GM18520 (cell line): ENCODE results near the gene OPHN1.
"Not testable (repeated sequence)": the region's sequence is repeated elsewhere in the genome, so short reads cannot be mapped to it uniquely, and the experiment has no call there.

Experiments
- ATAC-seq: cut with Tn5 transposase; IDR thresholded peaks from one replicate; pipeline ENCODE4 v1.9.1; 2021; ENCODE audit not compliant: unreplicated experiment

OPHN1 gene

DNA sequence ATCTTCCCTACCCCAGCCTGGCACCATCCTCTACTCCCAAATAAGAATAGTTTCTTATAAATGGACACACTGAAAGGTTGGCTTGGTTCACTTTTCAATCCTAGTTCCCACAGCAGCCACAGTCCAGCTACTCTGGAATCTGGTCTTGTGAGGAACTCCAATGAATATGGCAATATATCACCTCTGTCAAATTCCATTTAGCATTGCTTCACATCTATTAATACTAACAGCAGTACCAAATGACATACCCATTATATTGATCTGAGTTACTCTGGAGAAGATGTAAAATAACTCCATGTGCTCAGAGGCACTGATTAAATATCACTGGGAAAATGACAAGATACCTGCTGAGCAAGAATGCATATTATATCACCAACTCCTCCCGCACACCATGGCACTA lies 8.6 kb downstream of the OPHN1 start:
- no peak for ATAC-seq

DNA sequence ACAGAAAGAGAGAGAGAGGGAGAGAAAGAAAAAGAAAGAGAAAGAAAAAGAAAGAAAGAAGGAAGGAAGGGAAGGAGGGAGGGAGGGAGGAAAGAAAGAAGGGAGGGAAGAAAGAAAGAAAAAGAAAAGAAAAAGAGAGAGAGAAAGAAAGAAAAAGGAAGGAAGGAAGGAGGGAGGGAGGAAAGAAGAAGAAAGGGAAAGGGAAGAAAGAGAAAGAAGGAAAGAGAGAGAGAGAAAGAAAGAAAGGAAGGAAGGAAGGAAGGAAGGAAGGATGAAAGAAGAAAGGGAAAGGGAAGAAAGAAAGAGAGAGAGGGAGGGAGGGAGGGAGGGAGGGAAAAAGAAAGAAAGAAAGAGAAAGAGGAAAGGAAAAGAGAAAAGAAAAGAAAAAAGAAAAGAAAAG lies 10.8 kb downstream of the OPHN1 start:
- ATAC-seq = no peak

DNA sequence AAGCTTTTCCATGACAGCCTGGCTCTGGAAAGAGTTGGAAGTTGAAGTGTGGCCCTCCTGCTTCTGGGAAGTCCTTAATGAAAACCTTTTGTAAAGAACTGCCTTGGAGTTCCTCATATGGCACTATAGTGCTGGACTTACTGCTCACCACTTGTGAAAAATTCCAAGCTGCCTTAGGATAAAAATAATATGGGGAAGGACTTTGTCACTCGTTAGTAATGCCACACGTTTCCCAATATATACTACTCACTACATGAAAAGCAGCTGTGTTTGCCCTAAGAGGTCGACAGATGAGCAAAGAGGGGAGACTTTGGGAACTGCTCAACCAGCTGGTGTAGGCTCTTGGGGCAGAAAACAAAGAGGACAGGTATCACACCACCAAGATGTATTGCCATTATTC lies 11.7 kb downstream of the OPHN1 start:
- no peak for ATAC-seq

DNA sequence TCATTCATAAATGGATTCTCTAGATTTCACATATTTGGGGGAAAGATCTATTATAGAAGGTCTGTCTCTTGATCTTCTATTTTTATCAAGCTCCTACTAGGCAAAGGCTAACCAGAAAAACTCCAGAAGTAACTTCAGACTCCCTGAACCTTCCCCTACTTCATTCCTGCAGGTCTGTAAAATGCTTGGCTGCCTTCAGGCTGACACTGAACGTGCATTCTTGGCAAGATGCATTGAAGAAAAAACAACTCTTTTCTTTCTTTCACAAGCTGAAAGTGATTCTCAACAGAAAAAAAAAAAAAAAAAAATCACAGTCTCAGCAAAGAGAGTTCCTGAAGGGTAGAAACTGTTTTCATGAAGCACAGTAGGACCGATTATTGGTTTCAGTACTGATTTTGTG lies 12.7 kb downstream of the OPHN1 start:
- ATAC-seq = no peak

DNA sequence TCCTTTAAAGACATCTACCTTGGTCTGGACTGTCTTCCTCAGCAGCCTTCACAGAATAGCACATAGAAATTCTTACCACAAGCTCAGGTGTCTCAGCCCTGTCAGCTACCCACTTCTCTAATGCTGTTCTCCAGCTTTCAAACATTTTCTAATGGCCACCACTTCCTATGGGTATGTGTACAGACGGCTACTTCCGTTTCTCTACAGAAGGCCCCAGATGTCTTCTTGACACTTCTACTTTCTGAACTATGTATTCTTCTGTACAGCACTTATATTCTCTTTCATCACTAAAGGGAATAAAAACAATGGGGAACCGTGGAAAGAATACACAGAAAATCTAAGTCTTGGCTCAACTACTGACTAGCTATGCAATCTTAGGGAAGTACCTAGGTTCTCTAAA lies 13.3 kb downstream of the OPHN1 start:
- ATAC-seq = no peak

DNA sequence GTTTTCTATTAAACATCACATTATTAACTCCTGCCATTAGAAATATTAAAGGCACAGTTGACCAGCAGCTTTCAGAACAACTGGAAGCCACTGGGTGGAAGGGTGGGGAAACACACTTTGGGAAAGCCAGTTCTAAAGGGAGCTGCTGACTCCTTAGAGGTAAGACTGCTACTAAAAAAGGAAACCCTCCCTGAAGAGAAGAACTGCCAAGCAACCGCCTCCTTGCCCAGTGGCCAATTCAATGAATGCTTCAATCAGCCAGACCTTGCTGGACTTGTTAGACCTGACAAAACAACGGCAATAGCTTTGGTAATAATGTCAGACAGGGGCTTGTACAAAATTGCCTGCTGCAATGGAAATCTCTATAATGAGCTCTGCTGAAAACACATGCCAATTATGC lies 15.6 kb downstream of the OPHN1 start:
- no peak for ATAC-seq

DNA sequence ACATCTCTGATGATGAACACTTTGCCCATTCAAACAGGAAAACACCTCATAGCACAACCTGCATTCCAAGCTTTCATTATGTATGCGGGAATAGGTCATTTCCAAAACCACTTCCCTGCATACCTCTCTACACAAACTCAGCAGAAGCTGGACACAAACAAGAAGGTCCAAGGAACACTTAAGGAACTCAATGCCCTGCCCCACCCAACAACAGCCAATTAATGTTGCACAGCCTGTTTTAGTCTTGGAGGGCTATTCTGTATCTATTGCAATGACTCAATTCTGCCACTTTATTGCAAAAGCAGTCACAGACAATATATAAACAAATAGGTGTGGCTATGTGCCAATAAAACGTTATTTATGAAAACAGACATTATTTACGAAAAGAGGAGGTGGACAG lies 16.7 kb downstream of the OPHN1 start:
- no peak for ATAC-seq

DNA sequence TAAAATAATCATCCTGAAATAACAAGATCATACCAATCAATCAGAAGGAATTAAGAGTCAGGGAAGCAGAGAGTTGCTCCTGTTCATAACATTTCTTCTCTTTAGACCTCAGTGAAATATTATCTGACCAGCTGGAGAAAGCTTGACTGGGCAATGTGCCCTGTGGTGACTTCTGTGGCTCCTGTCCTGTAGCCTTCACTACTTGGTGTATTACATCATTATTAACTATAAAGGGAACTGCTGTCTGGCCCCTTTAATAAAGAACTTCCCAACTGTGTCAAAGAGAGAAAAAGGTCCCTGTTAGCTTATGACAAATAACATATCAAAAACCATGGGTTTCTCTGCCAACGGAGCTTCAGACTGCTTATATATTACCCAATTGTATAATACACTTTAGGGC lies 18.0 kb downstream of the OPHN1 start:
- ATAC-seq = no peak

DNA sequence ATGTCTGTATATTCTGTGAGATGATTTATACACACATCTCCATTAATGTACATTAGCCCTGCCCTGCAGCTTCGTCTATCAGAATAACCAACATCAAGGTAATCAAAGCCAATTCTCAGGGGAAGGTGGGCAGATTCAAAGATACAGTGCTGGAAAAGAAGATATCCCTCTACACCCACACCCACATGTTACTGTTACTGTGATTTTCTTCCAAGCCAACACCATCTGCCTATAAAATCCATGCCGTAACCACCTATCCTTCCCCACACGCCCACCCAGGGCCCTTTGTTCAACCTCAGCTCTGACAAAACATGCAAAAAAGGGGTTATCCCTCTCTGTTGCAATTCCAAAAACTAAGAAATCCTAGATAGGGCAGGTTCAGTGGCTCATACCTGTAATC lies 20.0 kb downstream of the OPHN1 start:
- ATAC-seq = no peak

DNA sequence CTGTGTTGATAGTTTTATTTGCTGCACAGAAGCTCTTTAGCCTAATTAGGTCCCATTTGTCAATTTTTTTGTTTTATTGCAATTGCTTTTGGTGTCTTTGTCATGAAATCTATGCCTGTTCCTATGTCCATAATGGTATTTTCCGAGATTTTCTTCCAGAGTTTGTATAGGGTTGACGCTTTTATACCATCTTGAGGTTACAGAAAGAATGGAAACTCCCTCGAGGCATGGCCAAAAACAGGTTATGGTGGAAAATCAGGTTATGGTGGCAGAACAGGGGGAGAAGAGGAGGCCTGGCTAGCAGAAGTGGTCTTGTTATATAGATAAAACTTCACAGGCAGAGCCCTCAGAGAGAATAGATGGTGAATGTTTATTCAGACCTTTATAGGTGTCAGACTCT lies 21.6 kb downstream of the OPHN1 start:
- no peak for ATAC-seq

DNA sequence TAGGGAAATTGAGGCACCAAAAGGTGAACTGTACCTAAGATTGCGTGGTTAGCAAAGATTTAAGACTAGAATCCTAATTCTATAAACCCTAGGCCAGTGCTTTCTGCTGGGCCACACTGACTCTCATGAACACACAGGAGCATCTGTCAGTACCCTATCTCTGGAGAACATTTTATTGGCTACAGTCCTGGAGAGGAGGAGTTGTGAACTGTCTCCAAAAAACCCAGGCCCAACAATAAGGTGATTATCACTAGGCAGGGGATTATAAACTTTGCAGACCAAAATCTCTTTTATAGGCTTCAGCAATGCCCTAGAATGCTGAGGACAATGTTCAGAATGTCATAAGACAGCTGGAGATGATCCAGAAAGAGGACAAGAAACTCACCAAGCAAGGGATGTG lies 24.1 kb downstream of the OPHN1 start:
- no peak for ATAC-seq

DNA sequence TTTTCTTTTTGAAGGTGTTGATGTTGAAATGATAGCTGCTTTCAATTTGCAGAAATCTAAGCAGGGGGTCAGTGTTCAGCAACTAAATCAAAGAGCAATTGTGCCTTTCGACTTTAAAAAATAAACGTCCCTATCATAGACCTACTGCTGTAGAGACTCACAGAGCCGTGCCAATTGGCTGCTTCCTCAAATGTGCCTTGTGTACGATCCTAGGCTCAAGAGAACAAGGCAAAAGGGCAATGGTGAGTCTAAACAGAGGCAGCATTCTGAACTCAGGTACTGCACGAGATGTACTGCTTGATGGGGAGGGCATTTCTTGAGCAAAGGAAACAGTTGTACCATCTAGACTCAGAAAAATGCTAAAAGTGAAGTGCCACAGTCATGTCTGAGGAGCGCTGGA lies 29.8 kb downstream of the OPHN1 start:
- no peak for ATAC-seq

DNA sequence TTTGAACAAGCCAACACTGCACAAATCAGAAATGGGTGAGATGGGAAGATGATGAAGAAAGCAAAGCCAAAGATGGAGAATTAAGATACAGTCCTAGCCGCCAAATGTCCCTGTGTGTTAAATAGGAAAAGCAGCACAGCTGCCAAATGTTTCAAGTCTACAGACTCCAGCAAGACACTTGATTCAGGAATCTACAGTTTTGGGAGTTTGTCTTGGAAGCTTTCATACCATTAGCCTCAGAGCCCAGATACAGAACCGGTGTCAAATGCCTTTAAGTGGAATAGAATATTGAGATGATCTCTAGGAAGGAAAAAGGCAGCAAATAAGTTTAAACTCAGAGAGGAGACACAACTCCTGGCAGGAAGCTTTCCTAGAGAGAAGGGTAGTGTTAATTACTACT lies 30.3 kb downstream of the OPHN1 start:
- no peak for ATAC-seq

DNA sequence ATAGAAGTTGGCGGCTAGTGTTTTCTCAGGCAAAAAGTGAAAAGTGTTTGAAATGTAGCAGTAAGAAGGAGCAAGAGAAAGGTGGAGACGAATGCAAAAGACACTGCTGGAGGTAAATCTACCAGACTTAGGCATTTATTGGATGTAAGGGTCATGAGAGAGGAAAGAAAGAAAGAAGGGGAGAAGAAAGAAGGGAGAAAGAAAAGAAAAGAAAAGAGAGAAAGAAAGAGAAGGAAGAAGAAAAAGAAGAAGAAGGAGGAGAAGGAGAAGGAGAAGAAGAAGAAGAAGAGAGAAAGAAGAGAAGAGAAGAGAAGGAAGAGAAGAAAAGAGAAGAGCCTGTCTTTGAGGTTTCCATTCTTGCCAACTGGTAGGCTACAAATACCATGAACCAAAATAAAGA lies 31.2 kb downstream of the OPHN1 start:
- ATAC-seq = no peak

DNA sequence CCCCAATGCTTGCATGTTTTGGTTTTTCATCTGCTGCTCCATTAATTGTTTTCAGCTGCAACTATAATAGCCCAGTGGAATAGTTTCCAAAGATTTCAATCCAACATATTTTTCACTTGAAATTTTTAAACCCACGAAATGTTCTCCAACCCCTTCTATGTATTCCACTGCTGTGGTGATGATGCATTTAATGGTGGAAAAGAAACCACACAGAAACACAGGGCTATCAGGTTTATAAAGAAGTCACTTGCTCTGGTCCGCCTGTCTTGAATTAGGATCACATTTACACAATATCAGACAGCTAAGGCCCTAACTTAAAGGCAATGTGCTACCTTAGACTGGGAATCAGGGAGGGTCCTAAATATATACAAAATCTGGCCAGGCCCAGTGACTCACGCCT lies 35.0 kb downstream of the OPHN1 start:
- no peak for ATAC-seq

DNA sequence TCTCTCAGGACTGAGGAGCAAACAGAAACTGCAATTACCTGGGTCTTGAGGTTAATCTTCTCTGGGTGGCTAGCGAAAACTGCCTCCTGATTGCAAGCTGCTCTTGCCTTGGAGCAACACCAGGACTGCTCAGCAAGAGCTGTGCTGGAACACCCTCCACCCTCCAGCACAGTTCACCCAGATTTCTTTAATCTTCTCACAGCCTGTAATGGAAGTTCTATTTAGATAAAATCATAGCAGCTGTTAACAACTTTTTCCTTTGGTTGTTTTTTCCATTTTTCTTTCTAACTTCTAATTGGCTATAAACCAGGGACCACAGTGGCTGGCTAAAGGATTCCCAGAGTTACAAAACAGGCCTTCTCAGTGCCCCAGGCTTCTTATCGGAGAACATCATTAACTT lies 36.3 kb downstream of the OPHN1 start:
- no peak for ATAC-seq

DNA sequence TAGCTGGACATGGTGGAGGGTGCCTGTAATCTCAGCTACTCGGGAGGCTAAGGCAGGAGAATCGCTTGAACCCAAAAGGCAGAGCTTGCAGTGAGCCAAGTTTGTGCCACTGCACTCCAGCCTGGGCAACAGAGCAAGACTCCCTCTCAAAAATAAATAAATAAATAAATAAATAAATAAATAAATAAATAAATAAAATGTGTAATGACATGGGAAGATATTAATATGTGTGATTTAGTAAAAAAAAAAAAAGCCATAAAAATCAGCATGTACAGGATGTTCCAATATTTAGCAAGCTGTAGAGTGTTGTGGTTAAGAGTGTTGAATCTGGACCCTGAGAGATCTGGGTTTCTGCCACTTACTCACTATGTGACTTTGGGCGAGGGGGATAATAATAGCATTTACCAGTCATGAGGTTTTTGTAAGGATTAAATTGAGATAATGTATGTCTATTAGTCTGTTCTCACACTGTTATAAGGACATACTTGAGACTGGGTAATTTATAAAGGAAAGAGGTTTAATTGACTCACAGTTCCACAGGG lies 43.8 kb downstream of the OPHN1 start:
- ATAC-seq = not testable (repeated sequence)

DNA sequence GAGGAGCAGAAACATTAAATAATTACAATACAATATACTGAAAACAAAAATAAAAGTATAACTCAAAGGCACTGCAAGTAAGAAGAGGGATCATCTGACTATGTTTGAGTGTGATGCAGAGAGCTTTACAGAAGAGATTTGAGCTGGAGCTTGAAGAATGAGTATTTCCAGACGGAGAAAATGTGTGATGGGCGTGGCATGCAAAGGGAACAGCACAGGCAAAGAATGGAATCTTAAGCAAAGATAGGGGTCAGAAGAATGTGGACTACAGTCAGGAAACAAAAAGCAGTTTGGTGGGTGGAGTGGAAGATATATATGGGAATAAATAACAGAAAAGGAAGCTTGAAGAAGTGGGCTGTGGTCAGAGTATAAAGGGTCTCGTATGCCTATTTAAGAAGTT lies 45.5 kb downstream of the OPHN1 start:
- no peak for ATAC-seq

DNA sequence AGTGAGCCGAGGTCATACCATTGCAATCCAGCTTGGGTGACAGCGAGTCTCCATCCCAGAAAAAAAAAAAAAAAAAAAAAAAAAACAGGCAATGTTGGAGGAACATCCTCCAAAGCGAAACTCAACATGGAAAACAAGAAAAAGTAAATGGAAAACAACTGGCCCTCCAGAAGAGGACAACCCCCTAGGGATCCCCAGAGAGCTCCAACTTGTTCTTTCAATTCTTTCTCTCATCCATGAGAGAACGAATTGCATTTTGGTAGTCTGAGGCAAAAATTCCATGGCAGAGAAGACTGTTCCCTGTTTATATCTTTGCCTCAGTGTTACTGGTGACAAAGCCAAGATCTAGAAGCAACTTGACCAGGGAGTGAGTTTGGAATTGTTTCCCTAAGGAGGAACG lies 49.8 kb downstream of the OPHN1 start:
- no peak for ATAC-seq

DNA sequence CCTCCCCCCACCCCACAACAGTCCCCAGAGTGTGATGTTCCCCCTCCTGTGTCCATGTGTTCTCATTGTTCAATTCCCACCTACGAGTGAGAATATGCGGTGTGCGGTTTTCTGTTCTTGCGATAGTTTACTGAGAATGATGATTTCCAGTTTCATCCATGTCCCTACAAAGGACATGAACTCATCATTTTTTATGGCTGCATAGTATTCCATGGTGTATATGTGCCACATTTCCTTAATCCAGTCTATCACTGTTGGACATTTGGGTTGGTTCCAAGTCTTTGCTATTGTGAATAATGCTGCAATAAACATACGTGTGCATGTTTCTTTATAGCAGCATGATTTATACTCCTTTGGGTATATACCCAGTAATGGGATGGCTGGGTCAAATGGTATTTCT lies 55.7 kb downstream of the OPHN1 start:
- ATAC-seq = not testable (repeated sequence)

DNA sequence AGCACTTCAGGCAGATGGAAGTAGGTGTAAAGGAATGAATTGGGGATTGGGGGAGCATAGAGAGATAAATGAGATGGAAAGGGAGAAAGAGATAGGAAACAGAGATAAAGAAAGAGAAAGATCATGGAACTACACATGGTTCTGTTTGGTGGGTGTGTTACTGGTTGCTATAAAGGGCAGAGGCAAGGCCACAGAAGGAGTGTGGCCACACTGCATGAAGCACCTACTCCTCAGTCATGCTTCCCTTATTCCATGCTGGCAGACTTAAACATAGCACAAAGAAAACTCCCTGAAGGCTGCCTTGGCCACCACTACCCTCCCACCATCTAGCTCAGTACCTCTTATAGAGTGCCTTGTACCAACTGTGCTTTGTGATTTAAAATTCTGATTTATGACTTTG lies 56.9 kb downstream of the OPHN1 start:
- no peak for ATAC-seq

DNA sequence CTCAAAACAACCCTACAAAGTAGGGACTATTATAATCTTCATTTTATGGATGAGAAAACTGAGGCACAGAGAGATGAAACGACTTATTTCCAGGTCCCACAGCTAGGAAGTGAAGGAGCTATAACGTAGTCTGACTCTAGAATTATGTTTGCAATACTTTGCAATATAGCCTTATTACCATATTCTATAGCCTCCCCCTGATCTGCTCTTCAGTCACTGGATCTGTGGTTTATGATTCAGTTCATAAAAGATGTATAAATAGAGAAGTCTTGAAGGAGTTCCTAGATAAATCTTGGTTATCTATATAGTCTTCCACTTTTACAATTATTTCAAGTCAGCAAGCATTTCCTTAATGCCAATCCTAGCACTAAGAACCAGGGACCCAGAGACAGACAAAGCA lies 57.5 kb downstream of the OPHN1 start:
- ATAC-seq = no peak

DNA sequence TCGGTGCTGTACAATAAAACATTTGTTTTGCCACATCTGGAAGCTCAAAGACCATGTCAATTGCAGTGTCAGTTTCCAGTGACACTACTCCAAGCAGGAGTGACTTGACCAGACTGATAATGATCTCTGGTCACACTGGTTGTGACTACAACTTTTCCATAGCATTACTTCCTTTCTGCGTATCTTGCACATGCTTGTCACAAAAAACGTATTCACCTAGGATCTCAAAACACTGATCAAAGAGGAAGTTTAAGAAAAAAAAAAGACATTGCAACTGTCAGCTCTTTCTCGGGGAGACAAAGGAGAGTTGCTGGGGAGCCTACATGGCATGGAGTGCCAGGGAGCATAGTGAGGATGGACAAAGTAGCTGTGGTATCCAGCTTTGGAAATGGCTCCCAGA lies 60.6 kb downstream of the OPHN1 start:
- ATAC-seq = no peak

DNA sequence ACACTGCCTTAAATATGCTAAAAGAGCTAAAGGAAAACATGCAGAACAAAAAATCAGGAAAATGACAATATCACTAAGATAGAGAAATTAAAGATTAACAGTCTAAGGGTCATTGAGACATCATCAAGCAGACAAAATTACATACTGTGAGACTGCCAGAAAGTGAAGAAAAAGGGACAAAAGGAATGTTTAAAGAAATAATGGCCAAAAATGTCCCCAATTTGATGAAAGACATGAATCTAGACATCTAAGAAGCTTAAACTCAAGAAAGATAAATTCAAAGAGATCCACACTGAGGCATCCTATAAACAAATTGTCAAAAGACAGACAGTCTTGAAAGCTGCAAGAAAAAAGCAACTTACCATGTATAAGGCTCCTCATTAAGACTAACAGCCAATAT lies 63.7 kb downstream of the OPHN1 start:
- no peak for ATAC-seq
